OCI-LY7 (cell line): Measurements from ENCODE around the gene METAP1D.

Source experiments
- EZH2phosphoT487 ChIP-seq: fragments of 200-600 bp; sonication (generic); IDR thresholded peaks from 2 replicates; pipeline ENCODE4 v1.6.1; 2018; ENCODE audit warnings: low read depth, borderline replicate concordance, mild to moderate bottlenecking, mixed run types, antibody characterized with exemption, low read length, moderate library complexity, mixed read lengths
- TF ChIP-seq, protein P1 (sequence below): fragments of 200-600 bp; sonication (generic); conservative IDR thresholded peaks from 2 replicates; pipeline ENCODE4 v1.5.1; 2014; ENCODE audit warnings: mild to moderate bottlenecking, antibody characterized with exemption, low read length, moderate library complexity, mixed read lengths

DNA sequence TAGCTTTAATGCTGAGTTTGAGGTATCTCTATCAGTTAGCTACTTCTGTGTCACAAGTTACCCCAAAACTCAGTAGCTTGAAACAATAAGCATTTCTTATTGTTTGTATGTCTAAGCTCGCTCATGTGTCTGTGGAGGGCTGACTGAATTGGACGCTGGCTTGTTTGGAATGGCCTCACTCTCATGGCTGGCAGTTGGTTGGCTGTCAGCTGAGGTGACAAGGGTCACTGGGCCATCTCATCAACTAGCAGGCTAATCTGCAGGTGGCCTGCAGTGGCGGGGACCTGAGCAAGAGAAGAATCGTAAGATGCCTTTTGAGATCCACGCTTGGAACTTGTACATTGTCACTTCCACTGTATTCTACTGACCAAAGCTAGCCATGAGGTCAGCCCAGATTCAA lies 116.4 kb downstream of the METAP1D start:
- TF ChIP-seq, protein P1, sequence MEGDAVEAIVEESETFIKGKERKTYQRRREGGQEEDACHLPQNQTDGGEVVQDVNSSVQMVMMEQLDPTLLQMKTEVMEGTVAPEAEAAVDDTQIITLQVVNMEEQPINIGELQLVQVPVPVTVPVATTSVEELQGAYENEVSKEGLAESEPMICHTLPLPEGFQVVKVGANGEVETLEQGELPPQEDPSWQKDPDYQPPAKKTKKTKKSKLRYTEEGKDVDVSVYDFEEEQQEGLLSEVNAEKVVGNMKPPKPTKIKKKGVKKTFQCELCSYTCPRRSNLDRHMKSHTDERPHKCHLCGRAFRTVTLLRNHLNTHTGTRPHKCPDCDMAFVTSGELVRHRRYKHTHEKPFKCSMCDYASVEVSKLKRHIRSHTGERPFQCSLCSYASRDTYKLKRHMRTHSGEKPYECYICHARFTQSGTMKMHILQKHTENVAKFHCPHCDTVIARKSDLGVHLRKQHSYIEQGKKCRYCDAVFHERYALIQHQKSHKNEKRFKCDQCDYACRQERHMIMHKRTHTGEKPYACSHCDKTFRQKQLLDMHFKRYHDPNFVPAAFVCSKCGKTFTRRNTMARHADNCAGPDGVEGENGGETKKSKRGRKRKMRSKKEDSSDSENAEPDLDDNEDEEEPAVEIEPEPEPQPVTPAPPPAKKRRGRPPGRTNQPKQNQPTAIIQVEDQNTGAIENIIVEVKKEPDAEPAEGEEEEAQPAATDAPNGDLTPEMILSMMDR, result no peak
- no peak for TF ChIP-seq EZH2phosphoT487
